ENCODE results near the gene MICOS13.
"Not testable (repeated sequence)": the region's sequence is repeated elsewhere in the genome, so short reads cannot be mapped to it uniquely, and the experiment has no call there.

MICOS13 gene

GRCh38 chr19:5700455-5701092 is 20.3 kb upstream of the MICOS13 start:
- no peak for DNase-seq (ENCODE audit: low read depth)

DNA sequence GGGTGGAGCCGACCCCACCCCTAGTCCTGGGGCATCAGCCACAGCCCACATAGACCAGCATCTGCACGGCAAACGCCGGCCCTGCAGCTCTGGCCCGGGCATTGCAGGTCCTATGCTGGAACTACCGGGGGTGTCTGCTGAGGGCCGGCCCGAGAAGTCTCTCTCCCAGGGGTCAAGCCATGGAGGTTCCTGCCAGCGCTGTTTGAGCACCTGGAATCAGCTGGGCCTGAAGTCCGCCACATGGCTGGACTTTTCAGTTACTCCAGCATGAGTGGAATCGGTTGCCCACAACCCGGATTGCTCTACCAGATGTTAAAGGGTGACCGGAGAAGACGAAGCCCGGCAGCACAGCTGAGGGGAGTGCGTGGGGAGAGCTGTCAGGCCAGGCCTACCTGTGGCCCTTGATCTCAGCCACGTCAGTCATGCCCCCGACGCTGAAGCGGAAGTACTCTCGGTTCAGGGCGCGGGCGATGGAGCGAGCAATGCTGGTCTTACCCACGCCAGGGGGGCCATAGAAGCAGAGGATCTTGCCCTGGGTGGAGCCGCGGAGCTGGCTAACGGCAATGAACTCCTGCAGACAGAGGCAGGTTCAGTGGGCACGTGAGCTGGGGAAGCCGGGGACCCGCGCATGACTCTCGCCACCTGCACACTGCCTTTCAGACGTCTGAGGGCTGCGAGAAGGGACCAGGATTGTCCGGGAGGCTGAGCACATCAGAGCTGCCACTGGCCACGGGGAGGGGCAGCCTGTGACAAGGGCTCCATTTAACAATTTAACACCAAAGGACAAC is 18.5 kb upstream of the MICOS13 start:
- no peak for DNase-seq (ENCODE audit: low read depth)

DNA sequence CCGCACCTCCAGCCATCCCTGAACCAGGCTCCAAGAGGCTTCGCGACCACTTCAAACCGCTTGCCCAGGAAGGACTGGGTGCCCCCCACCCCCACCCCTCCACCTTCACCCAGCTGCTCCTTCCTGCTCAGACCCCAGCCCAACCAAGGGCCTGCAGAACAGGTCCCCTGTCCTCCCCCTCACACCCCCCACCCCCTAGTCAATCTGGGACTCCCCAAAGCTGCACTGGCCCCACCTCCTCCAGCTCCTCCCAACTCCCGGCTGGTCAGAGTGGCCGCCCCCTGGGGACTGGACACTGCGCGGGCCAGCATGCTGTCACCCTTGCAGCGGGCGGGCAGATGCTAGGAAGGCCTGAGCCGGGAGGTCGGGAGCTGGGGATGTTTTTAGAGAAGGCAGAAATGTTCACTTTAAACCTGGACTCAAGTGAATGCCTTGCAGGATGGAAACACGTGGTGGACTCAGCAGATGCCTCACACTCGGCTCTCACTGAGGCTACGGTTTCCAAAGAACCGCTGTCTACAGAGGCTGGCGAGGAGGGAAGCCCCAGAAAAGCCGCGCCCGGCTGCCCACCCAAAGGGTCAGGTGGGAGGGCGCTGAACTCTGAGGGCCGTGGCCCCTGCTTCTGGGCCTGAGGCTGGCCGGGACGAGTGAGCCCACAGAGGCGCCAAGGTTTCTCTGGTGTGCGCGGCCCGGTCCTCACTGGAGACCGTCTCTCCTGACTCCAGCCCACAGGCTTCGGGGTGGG is 17.7 kb upstream of the MICOS13 start:
- no peak for DNase-seq (ENCODE audit: low read depth)

DNA sequence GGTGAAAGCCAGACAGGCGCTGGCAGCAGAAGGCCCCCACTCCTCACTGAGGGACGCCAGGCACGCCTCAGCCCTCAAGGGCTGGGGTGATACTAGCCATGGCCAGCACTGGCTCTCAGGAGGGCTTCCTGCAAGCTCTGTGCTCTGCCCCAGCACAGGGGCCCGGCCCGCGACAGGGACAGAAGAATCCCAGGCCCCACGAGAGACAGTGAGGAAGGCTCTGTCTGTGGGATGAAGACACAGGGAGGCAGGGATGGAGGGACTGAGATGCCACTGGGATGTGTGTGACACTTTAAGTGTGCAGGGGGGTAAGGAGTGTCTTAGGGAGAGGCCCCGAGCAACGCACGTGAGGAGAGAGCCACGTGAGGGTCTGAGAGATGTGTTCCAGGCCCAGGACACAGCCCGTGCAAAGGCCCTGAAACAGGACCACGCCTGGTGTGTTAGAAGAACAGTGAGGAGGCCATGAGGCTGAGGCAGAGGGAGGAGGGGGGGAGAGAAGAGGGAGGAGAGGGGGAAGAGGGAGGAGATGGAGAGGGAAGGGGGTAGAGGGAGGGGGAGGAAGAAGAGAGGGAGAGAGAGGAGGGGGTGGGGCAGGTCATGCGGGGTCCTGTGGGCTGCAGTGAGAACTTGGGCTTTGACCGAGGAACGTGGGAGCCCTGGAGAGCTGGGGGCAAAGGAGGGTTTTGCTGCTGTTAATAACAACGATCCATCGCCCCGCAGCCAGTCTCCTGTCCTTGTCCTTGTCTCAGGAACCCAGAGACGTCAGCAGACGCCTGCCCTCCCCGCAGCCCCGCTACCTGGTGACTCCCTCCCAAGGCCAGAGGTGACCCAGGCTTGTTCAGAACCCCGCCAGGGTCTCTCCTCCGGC is 16.9 kb upstream of the MICOS13 start:
- DNase-seq (ENCODE audit: low read depth): no peak

- DNase-seq (ENCODE audit: low read depth): no peak
These were observed 16.1 kb upstream of the MICOS13 start for GRCh38 chr19:5696196-5697021.

- DNase-seq (ENCODE audit: low read depth): no peak
These were observed 15.4 kb upstream of the MICOS13 start for GRCh38 chr19:5695649-5696195.

- no peak for DNase-seq (ENCODE audit: low read depth)
These were observed 14.8 kb upstream of the MICOS13 start for GRCh38 chr19:5694956-5695648.

DNA sequence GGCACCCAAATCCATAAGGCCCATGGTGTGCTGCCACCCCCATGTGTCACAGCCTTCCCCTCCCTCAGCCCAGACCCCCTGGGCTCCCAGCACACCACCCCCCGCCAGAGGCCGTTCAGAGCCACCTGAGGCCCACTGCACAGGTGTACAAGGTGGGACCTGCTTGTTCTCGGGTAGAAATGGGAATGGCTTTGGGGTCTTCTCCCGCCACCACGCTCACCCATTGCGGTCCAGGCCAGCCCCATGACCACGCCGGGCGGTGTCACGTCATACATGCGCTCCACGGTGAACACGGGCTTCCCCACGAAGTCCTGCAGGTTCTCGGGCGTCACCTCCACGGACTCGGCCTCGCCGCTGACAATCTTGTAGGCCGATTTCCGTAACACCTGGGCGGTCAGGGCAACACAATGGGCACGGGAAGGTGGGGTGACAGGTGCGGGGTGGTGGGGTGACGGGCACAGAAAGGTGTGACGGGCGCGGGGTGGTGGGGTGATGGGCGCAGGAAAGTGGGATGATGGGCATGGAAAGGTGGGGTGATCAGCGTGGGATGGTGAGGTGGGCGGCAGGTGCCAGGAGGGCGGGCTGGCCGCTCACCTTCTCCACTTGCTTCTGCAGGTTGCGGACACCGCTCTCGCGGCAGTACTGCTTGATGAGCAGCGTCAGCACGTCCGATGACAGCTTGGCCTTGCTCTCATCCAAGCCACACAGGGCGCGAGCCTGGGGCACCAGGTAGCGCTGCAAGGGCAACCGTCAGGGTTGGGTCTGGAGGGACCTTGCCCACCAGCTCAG is 14.0 kb upstream of the MICOS13 start:
- no peak for DNase-seq (ENCODE audit: low read depth)

GRCh38 chr19:5693195-5694166 is 13.2 kb upstream of the MICOS13 start:
- DNase-seq (ENCODE audit: low read depth): no peak

DNA sequence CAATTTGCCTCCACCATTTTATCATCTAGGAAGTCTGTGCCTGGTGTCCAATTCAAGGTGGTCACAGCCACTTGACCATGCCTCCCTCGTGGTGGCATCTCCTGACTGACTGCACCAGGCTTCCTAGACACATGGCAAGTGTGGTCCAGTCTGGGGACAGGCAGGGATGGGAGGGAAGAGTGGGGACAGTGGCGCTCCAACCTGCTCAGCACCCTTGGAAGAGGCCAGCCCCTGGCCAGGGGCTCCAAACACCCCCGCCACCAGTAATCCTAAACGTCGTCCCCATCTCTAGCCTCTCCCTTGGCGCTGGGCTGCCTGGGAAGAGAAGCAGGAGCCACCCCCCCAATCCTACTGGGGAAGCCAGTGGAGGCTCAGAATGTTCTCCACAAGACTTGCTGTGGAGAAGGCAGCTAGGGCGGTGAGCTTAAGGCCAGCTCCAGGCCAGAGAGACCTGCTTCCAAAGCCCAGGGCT is 12.4 kb upstream of the MICOS13 start:
- DNase-seq (ENCODE audit: low read depth): no peak

- DNase-seq (ENCODE audit: low read depth): no peak
These were observed 11.8 kb upstream of the MICOS13 start for GRCh38 chr19:5691822-5692722.

GRCh38 chr19:5690955-5691821 is 10.9 kb upstream of the MICOS13 start:
- no peak for DNase-seq (ENCODE audit: low read depth)

GRCh38 chr19:5690125-5690954 is 10.0 kb upstream of the MICOS13 start, which contains the start of gene RPL36:
RPL36 (plus strand) TSS chr19:5690295; CDS start chr19:5690508, 213 bp downstream.
- peak; percentile 97 for DNase-seq (ENCODE audit: low read depth)

GRCh38 chr19:5688262-5688881 is 8.1 kb upstream of the MICOS13 start:
- not testable (repeated sequence) for DNase-seq (ENCODE audit: low read depth)

Measured in stimulated activated CD8-positive, alpha-beta memory T cell treated with anti-CD3 and anti-CD28 coated beads, Interleukin-12 subunit alpha, Interleukin-12 subunit beta, amount 100 ng/mL, for 1 hour (primary cell).